HepG2 (cell line): ENCODE measurements around the gene GNA15.

ENCODE experiments used
- ADNP ChIP-seq: sonication (generic); formaldehyde crosslinking; IDR thresholded peaks from 2 replicates; pipeline ENCODE4 v1.4.0; 2020; ENCODE audit warnings: missing genetic modification reagents
- EZH2 ChIP-seq: conservative IDR thresholded peaks from 2 replicates; pipeline ENCODE4 v1.6.1; 2012; ENCODE audit warnings: mild to moderate bottlenecking, low read depth, low read length, moderate library complexity
- NR2F6 ChIP-seq, 2 experiments: IDR thresholded peaks; 2 replicates each; pipeline ENCODE4 v1.6.1; 2016; ENCODE audit warnings: antibody characterized with exemption in 1 of 2, mild to moderate bottlenecking in 1 of 2
- POLR2A ChIP-seq, 2 experiments: IDR thresholded peaks; 2 replicates each; pipeline ENCODE4 v1.6.1; 2011; ENCODE audit warnings: low read depth in 2 of 2, low read length in 2 of 2, mild to moderate bottlenecking in 1 of 2, moderate library complexity in 1 of 2; ENCODE audit not compliant: insufficient read depth in 1 of 2
- POLR2AphosphoS5 ChIP-seq: IDR thresholded peaks from 2 replicates; pipeline ENCODE4 v1.6.1; 2012; ENCODE audit warnings: low read depth, low read length
- RNF2 ChIP-seq: fragments of 450-650 bp; conservative IDR thresholded peaks from 2 replicates; pipeline ENCODE4 v1.6.1; 2016; ENCODE audit warnings: low read depth
- SIN3A ChIP-seq: IDR thresholded peaks from 2 replicates; pipeline ENCODE4 v1.6.1; 2011; ENCODE audit warnings: low read depth, mild to moderate bottlenecking, control low read depth, low read length, borderline replicate concordance
- TARDBP ChIP-seq: sonication (generic); formaldehyde crosslinking; IDR thresholded peaks from 2 replicates; pipeline ENCODE4 v1.8.0; 2022; ENCODE audit warnings: mild to moderate bottlenecking, missing genetic modification reagents
- ZFP1 ChIP-seq: IDR thresholded peaks from 2 replicates; pipeline ENCODE4 v1.6.1; 2016
- TF ChIP-seq, protein P1 (sequence below): sonication (generic); formaldehyde crosslinking; IDR thresholded peaks from 2 replicates; pipeline ENCODE4 v1.5.0; 2020; ENCODE audit warnings: mild to moderate bottlenecking, missing genetic modification reagents, moderate library complexity
- TF ChIP-seq, protein P2 (sequence below): sonication (generic); formaldehyde crosslinking; IDR thresholded peaks from 2 replicates; pipeline ENCODE4 v1.8.1; 2023; ENCODE audit warnings: mild to moderate bottlenecking, missing genetic modification reagents, borderline replicate concordance
- TF ChIP-seq, protein P3 (sequence below), 2 experiments: sonication (generic) in 1 of 2; formaldehyde crosslinking in 1 of 2; IDR thresholded peaks; 2 replicates each; pipeline versions ENCODE4 v1.5.1 to v1.6.1; 2011 to 2020; ENCODE audit warnings: borderline replicate concordance in 1 of 2, low read depth in 1 of 2, low read length in 1 of 2, mild to moderate bottlenecking in 1 of 2, missing genetic modification reagents in 1 of 2, moderate library complexity in 1 of 2

DNA sequence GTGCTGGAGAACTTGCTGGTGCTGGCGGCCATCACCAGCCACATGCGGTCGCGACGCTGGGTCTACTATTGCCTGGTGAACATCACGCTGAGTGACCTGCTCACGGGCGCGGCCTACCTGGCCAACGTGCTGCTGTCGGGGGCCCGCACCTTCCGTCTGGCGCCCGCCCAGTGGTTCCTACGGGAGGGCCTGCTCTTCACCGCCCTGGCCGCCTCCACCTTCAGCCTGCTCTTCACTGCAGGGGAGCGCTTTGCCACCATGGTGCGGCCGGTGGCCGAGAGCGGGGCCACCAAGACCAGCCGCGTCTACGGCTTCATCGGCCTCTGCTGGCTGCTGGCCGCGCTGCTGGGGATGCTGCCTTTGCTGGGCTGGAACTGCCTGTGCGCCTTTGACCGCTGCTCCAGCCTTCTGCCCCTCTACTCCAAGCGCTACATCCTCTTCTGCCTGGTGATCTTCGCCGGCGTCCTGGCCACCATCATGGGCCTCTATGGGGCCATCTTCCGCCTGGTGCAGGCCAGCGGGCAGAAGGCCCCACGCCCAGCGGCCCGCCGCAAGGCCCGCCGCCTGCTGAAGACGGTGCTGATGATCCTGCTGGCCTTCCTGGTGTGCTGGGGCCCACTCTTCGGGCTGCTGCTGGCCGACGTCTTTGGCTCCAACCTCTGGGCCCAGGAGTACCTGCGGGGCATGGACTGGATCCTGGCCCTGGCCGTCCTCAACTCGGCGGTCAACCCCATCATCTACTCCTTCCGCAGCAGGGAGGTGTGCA lies 43.3 kb downstream of the GNA15 start:
- TF ChIP-seq ADNP (CRISPR knock-in tag) (no peak), EZH2 (no peak), POLR2AphosphoS5 (no peak), ZFP1 (CRISPR knock-in tag) (no peak), RNF2 (no peak), POLR2A (IDR thresholded peaks at IDR 0.05; ENCODE audit: insufficient read depth in 1 of 2, low read depth in 2 of 2, low read length in 2 of 2) (no peak), NR2F6 (IDR thresholded peaks at IDR 0.05) (no peak), NR2F6 (CRISPR knock-in tag; IDR thresholded peaks at IDR 0.05) (no peak), SIN3A (no peak), TARDBP (CRISPR knock-in tag) (no peak)
- TF ChIP-seq, protein P1, sequence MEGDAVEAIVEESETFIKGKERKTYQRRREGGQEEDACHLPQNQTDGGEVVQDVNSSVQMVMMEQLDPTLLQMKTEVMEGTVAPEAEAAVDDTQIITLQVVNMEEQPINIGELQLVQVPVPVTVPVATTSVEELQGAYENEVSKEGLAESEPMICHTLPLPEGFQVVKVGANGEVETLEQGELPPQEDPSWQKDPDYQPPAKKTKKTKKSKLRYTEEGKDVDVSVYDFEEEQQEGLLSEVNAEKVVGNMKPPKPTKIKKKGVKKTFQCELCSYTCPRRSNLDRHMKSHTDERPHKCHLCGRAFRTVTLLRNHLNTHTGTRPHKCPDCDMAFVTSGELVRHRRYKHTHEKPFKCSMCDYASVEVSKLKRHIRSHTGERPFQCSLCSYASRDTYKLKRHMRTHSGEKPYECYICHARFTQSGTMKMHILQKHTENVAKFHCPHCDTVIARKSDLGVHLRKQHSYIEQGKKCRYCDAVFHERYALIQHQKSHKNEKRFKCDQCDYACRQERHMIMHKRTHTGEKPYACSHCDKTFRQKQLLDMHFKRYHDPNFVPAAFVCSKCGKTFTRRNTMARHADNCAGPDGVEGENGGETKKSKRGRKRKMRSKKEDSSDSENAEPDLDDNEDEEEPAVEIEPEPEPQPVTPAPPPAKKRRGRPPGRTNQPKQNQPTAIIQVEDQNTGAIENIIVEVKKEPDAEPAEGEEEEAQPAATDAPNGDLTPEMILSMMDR, result no peak
- TF ChIP-seq, protein P2, sequence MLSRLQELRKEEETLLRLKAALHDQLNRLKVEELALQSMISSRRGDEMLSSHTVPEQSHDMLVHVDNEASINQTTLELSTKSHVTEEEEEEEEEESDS (CRISPR knock-in tag), result no peak
- TF ChIP-seq, protein P3, sequence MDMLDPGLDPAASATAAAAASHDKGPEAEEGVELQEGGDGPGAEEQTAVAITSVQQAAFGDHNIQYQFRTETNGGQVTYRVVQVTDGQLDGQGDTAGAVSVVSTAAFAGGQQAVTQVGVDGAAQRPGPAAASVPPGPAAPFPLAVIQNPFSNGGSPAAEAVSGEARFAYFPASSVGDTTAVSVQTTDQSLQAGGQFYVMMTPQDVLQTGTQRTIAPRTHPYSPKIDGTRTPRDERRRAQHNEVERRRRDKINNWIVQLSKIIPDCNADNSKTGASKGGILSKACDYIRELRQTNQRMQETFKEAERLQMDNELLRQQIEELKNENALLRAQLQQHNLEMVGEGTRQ (IDR thresholded peaks at IDR 0.05; ENCODE audit: low read depth, low read length), result no peak
- TF ChIP-seq, protein P3 (CRISPR knock-in tag; IDR thresholded peaks at IDR 0.05; ENCODE audit: borderline replicate concordance), result no peak
